K562 (cell line): ENCODE data around the gene IL1F10.

Experiments
- CTCF ChIP-seq, 3 experiments: IDR thresholded peaks in 2 of 3; conservative IDR thresholded peaks in 1 of 3; 2 replicates each; pipeline ENCODE4 v1.5.1; 2011 to 2012; ENCODE audit warnings: low read length in 3 of 3, mild to moderate bottlenecking in 3 of 3, control low read depth in 2 of 3, improper control_type of control experiment in 1 of 3, inconsistent platforms in 1 of 3, low read depth in 1 of 3, mixed read lengths in 1 of 3, moderate library complexity in 1 of 3; ENCODE audit not compliant: insufficient read depth in 2 of 3
- ELF4 ChIP-seq: fragments of 450-650 bp; formaldehyde crosslinking; IDR thresholded peaks from 2 replicates; pipeline ENCODE4 v1.4.0; 2022; ENCODE audit warnings: missing genetic modification characterization
- GTF2F1 ChIP-seq: IDR thresholded peaks from 2 replicates; pipeline ENCODE4 v1.6.1; 2011; ENCODE audit warnings: low read depth, low read length, improper control_type of control experiment
- SMAD4 ChIP-seq: fragments of 250-450 bp; sonication (Bioruptor Pico); conservative IDR thresholded peaks from 2 replicates; pipeline ENCODE4 v1.8.0; 2021; ENCODE audit warnings: inconsistent platforms, mild to moderate bottlenecking, moderate library complexity
- TCF7L2 ChIP-seq: fragments of 150-350 bp; IDR thresholded peaks from 2 replicates; pipeline ENCODE4 v1.6.1; 2016; ENCODE audit warnings: low read depth, mild to moderate bottlenecking, low read length, moderate library complexity
- ZBTB40 ChIP-seq, 2 experiments: fragments of 450-650 bp in 1 of 2; sonication (generic) in 1 of 2; formaldehyde crosslinking in 1 of 2; IDR thresholded peaks; 2 replicates each; pipeline versions ENCODE4 v1.7.1 to v1.9.0; 2016 to 2022; ENCODE audit warnings: inconsistent platforms in 1 of 2, mild to moderate bottlenecking in 1 of 2, missing genetic modification reagents in 1 of 2
- ZFP30 ChIP-seq: fragments of 250-450 bp; sonication (Bioruptor Pico); IDR thresholded peaks from 2 replicates; pipeline ENCODE4 v1.8.0; 2022; ENCODE audit warnings: moderate library complexity, mild to moderate bottlenecking, inconsistent platforms, borderline replicate concordance
- ZNF274 ChIP-seq: IDR thresholded peaks from 2 replicates; pipeline ENCODE4 v1.6.1; 2011; ENCODE audit warnings: low read depth, mild to moderate bottlenecking, low read length, moderate library complexity, borderline replicate concordance

- TF ChIP-seq ZNF274 = no peak
- no peak for TF ChIP-seq GTF2F1
- TF ChIP-seq CTCF (IDR thresholded peaks at IDR 0.05 in 2 of 3, conservative IDR thresholded peaks at IDR 0.05 in 1 of 3; ENCODE audit: insufficient read depth in 2 of 3, low read depth in 1 of 3, low read length in 3 of 3) = no peak
- no peak for TF ChIP-seq ZBTB40 (IDR thresholded peaks at IDR 0.05)
- TF ChIP-seq ZBTB40 (CRISPR knock-in tag; IDR thresholded peaks at IDR 0.05) = no peak
- no peak for TF ChIP-seq ZFP30 (CRISPR knock-in tag)
- TF ChIP-seq ELF4 (CRISPR knock-in tag) = no peak
- no peak for TF ChIP-seq SMAD4 (CRISPR knock-in tag)
- TF ChIP-seq TCF7L2 = no peak
These were observed 15.5 kb downstream of the IL1F10 start for GRCh38 chr2:113083296-113083695.
